Measurements from ENCODE around the gene HMG20B. TPM values are rescaled to one million over a fixed set of nuclear protein-coding genes. Genes with fewer than 3 reads are reported as not detected.
"Not testable (repeated sequence)": the region's sequence is repeated elsewhere in the genome, so short reads cannot be mapped to it uniquely, and the experiment has no call there.

HMG20B gene
- total and polyA plus RNA-seq, 8 donors, result 39.8 to 638 (median 96.8) TPM

GRCh38 chr19:3576696-3577443, 4.1 kb downstream of the HMG20B start:
- TF ChIP-seq POLR2A (IDR thresholded peaks at IDR 0.05), result no peak
- no peak for TF ChIP-seq EP300 (IDR thresholded peaks at IDR 0.05)
- no peak for TF ChIP-seq CTCF (IDR thresholded peaks at IDR 0.05)
- H3K9me3 ChIP-seq, result no peaks in the 10 kb centered on the region
- peaks cover 18 to 46% (median 39%) of the 10 kb centered on the region in 4 donors for H3K4me1 ChIP-seq
- WGBS, 5 donors, result 28 to 75% (median 62%) methylated on average over 38 to 77 of the region's 78 CpGs
- intact Hi-C loops (cut with DNase I; ENCODE audit: low total_unique reads), result no loop called here
- peak overlapping the region; percentile 12 to 82 (median 25) for H3K27ac ChIP-seq
- DNase-seq, result peak; percentile 48 to 91
- peaks cover 0 to 24% (median 19%) of the 10 kb centered on the region in 4 donors for H3K36me3 ChIP-seq
- no peaks in the 10 kb centered on the region for H3K27me3 ChIP-seq
- peak overlapping the region; percentile 26 to 45 (median 36) for H3K4me3 ChIP-seq

GRCh38 chr19:3577723-3578344, 5.1 kb downstream of the HMG20B start:
- Histone ChIP-seq H3K4me1 (peaks cover 14 to 41% (median 34%) of the 10 kb centered on the region in 4 donors), H3K9me3 (no peaks in the 10 kb centered on the region), H3K36me3 (peaks cover 0 to 24% (median 19%) of the 10 kb centered on the region in 4 donors), H3K27me3 (no peaks in the 10 kb centered on the region), H3K27ac (peak overlapping the region in 3 of 5 donors; percentile 25 to 82 (median 68)), H3K4me3 (no peak overlapping the region)
- 73 to 90% (median 88%) methylated on average over 40 to 60 of the region's 60 CpGs for WGBS, 5 donors
- intact Hi-C loops (cut with DNase I; ENCODE audit: low total_unique reads), result no loop called here
- TF ChIP-seq CTCF (IDR thresholded peaks at IDR 0.05), result no peak
- no peak for TF ChIP-seq POLR2A (IDR thresholded peaks at IDR 0.05)
- TF ChIP-seq EP300 (IDR thresholded peaks at IDR 0.05), result no peak
- TF ChIP-seq POLR2AphosphoS5 (IDR thresholded peaks at IDR 0.05), result no peak
- no peak for DNase-seq

- Histone ChIP-seq H3K4me1 (peaks cover 13 to 40% (median 31%) of the 10 kb centered on the region in 4 donors), H3K27ac (peak overlapping the region in 2 of 5 donors; percentile 60 to 74), H3K36me3 (peaks cover 0 to 24% (median 19%) of the 10 kb centered on the region in 4 donors), H3K27me3 (no peaks in the 10 kb centered on the region), H3K4me3 (no peak overlapping the region), H3K9me3 (no peaks in the 10 kb centered on the region)
- 73 to 80% (median 77%) methylated on average over 17 of the region's 17 CpGs for WGBS, 5 donors
- no peak for DNase-seq
- intact Hi-C loops (cut with DNase I; ENCODE audit: low total_unique reads), result no loop called here
- TF ChIP-seq CTCF (IDR thresholded peaks at IDR 0.05) (no peak), POLR2A (IDR thresholded peaks at IDR 0.05) (no peak), EP300 (IDR thresholded peaks at IDR 0.05) (no peak), POLR2AphosphoS5 (IDR thresholded peaks at IDR 0.05) (no peak)
These were observed 5.6 kb downstream of the HMG20B start for GRCh38 chr19:3578390-3578789.

GRCh38 chr19:3580156-3580934, 7.6 kb downstream of the HMG20B start:
- WGBS, 5 donors, result 41 to 61% (median 50%) methylated on average over 11 of the region's 11 CpGs
- Histone ChIP-seq H3K27ac (peak overlapping the region in 4 of 5 donors; percentile 22 to 74 (median 64)), H3K36me3 (peaks cover 0 to 14% (median 10%) of the 10 kb centered on the region in 4 donors), H3K9me3 (no peaks in the 10 kb centered on the region), H3K4me3 (no peak overlapping the region), H3K27me3 (peaks cover 0 to 15% (median 5%) of the 10 kb centered on the region in 3 donors), H3K4me1 (peaks cover 12 to 31% (median 19%) of the 10 kb centered on the region in 4 donors)
- TF ChIP-seq CTCF (IDR thresholded peaks at IDR 0.05) (no peak), POLR2AphosphoS5 (IDR thresholded peaks at IDR 0.05) (peak in 1 of 3 donors; percentile 58)
- intact Hi-C loops (cut with DNase I; ENCODE audit: low total_unique reads), result no loop called here
- no peak for DNase-seq

- Histone ChIP-seq H3K4me1 (peaks cover 11 to 30% (median 17%) of the 10 kb centered on the region in 4 donors), H3K36me3 (peaks cover 0 to 12% (median 3%) of the 10 kb centered on the region in 4 donors), H3K27me3 (peaks cover 2 to 30% (median 18%) of the 10 kb centered on the region in 3 donors)
- WGBS, 5 donors, result 76 to 85% (median 82%) methylated on average over 4 of the region's 4 CpGs
- DNase-seq; intact Hi-C loops (cut with DNase I; ENCODE audit: low total_unique reads); H3K4me3 ChIP-seq; H3K9me3 ChIP-seq; H3K27ac ChIP-seq: not testable (repeated sequence)
These were observed 9.0 kb downstream of the HMG20B start for GRCh38 chr19:3581792-3582191.

- H3K36me3 ChIP-seq; H3K27ac ChIP-seq; intact Hi-C loops (cut with DNase I; ENCODE audit: low total_unique reads); DNase-seq; H3K9me3 ChIP-seq; H3K4me3 ChIP-seq: not testable (repeated sequence)
- 79 to 90% (median 83%) methylated on average over 15 of the region's 15 CpGs for WGBS, 5 donors
- Histone ChIP-seq H3K4me1 (peaks cover 14 to 29% (median 21%) of the 10 kb centered on the region in 4 donors), H3K27me3 (peaks cover 2 to 31% (median 18%) of the 10 kb centered on the region in 3 donors)
These were observed 11.5 kb downstream of the HMG20B start for GRCh38 chr19:3584036-3584802.

Data from stomach (tissue), 9 donors.